ENCODE data around the gene LRRC18. TPM values are rescaled to one million over a fixed set of nuclear protein-coding genes. Genes with fewer than 3 reads are reported as not detected.

The LRRC18 gene
- total RNA-seq, 1 experiment from 2014 or later = not detected

- no peak for DNase-seq
- Mint-ChIP-seq H3K4me1 (ENCODE audit: low read depth, unreplicated experiment) (no peaks in the 10 kb centered on the region), H3K27me3 (ENCODE audit: unreplicated experiment) (peaks cover 67% of the 10 kb centered on the region), H3K4me3 (ENCODE audit: low read depth, unreplicated experiment) (no peak overlapping the region), H3K36me3 (ENCODE audit: insufficient read depth, unreplicated experiment) (no peaks in the 10 kb centered on the region), H3K27ac (ENCODE audit: unreplicated experiment) (no peak overlapping the region), H3K9me3 (ENCODE audit: low read depth, unreplicated experiment) (no peaks in the 10 kb centered on the region)
- CTCF ChIA-PET = no interaction called here
- no TSS peak for BruUV-seq (replicated peaks)
- intact Hi-C loops (cut with micrococcal nuclease; ENCODE audit: unreplicated experiment) = no loop called here
- TF ChIP-seq CTCF (IDR thresholded peaks at IDR 0.05; ENCODE audit: unreplicated experiment) = no peak
These were observed 33.4 kb upstream of the LRRC18 start for GRCh38 chr10:48973065-48973464.

GRCh38 chr10:48970654-48971053 is 31.0 kb upstream of the LRRC18 start:
- H3K36me3 Mint-ChIP-seq (ENCODE audit: insufficient read depth, unreplicated experiment) = no peaks in the 10 kb centered on the region
- H3K27ac Mint-ChIP-seq (ENCODE audit: unreplicated experiment) = no peak overlapping the region
- no peaks in the 10 kb centered on the region for H3K4me1 Mint-ChIP-seq (ENCODE audit: low read depth, unreplicated experiment)
- intact Hi-C loops (cut with micrococcal nuclease; ENCODE audit: unreplicated experiment) = no loop called here
- no peak for TF ChIP-seq CTCF (IDR thresholded peaks at IDR 0.05; ENCODE audit: unreplicated experiment)
- no peak overlapping the region for H3K4me3 Mint-ChIP-seq (ENCODE audit: low read depth, unreplicated experiment)
- no TSS peak for BruUV-seq (replicated peaks)
- DNase-seq = no peak
- CTCF ChIA-PET = no interaction called here
- H3K27me3 Mint-ChIP-seq (ENCODE audit: unreplicated experiment) = peaks cover 67% of the 10 kb centered on the region
- H3K9me3 Mint-ChIP-seq (ENCODE audit: low read depth, unreplicated experiment) = no peaks in the 10 kb centered on the region

- no TSS peak for BruUV-seq (replicated peaks)
- H3K27ac Mint-ChIP-seq (ENCODE audit: unreplicated experiment) = no peak overlapping the region
- CTCF ChIA-PET = no interaction called here
- TF ChIP-seq CTCF (IDR thresholded peaks at IDR 0.05; ENCODE audit: unreplicated experiment) = no peak
- H3K36me3 Mint-ChIP-seq (ENCODE audit: insufficient read depth, unreplicated experiment) = no peaks in the 10 kb centered on the region
- peaks cover 67% of the 10 kb centered on the region for H3K27me3 Mint-ChIP-seq (ENCODE audit: unreplicated experiment)
- no peaks in the 10 kb centered on the region for H3K4me1 Mint-ChIP-seq (ENCODE audit: low read depth, unreplicated experiment)
- no peak overlapping the region for H3K4me3 Mint-ChIP-seq (ENCODE audit: low read depth, unreplicated experiment)
- no peak for DNase-seq
- intact Hi-C loops (cut with micrococcal nuclease; ENCODE audit: unreplicated experiment) = no loop called here
- H3K9me3 Mint-ChIP-seq (ENCODE audit: low read depth, unreplicated experiment) = no peaks in the 10 kb centered on the region
These were observed 30.4 kb upstream of the LRRC18 start for GRCh38 chr10:48970046-48970445.

GRCh38 chr10:48968036-48968435 is 28.4 kb upstream of the LRRC18 start:
- Mint-ChIP-seq H3K9me3 (ENCODE audit: low read depth, unreplicated experiment) (no peaks in the 10 kb centered on the region), H3K36me3 (ENCODE audit: insufficient read depth, unreplicated experiment) (no peaks in the 10 kb centered on the region), H3K27ac (ENCODE audit: unreplicated experiment) (no peak overlapping the region), H3K27me3 (ENCODE audit: unreplicated experiment) (peaks cover 78% of the 10 kb centered on the region), H3K4me3 (ENCODE audit: low read depth, unreplicated experiment) (no peak overlapping the region), H3K4me1 (ENCODE audit: low read depth, unreplicated experiment) (no peaks in the 10 kb centered on the region)
- no TSS peak for BruUV-seq (replicated peaks)
- TF ChIP-seq CTCF (IDR thresholded peaks at IDR 0.05; ENCODE audit: unreplicated experiment) = no peak
- CTCF ChIA-PET = no interaction called here
- intact Hi-C loops (cut with micrococcal nuclease; ENCODE audit: unreplicated experiment) = no loop called here
- DNase-seq = no peak

- Mint-ChIP-seq H3K4me3 (ENCODE audit: low read depth, unreplicated experiment) (no peak overlapping the region), H3K36me3 (ENCODE audit: insufficient read depth, unreplicated experiment) (no peaks in the 10 kb centered on the region), H3K9me3 (ENCODE audit: low read depth, unreplicated experiment) (no peaks in the 10 kb centered on the region), H3K27ac (ENCODE audit: unreplicated experiment) (no peak overlapping the region), H3K4me1 (ENCODE audit: low read depth, unreplicated experiment) (no peaks in the 10 kb centered on the region), H3K27me3 (ENCODE audit: unreplicated experiment) (peaks cover 94% of the 10 kb centered on the region)
- CTCF ChIA-PET = no interaction called here
- no peak for TF ChIP-seq CTCF (IDR thresholded peaks at IDR 0.05; ENCODE audit: unreplicated experiment)
- BruUV-seq (replicated peaks) = no TSS peak
- intact Hi-C loops (cut with micrococcal nuclease; ENCODE audit: unreplicated experiment) = no loop called here
- DNase-seq = no peak
These were observed 25.8 kb upstream of the LRRC18 start for GRCh38 chr10:48965460-48965859.
